ENCODE measurements around the gene SPI1.
A peak's percentile ranks its signal among the peaks of the same experiment; 100 is the strongest.

Gene SPI1

GRCh38 chr11:47366020-47366490 lies 12.3 kb downstream of the SPI1 start:
- Histone ChIP-seq H3K79me1 (ENCODE audit: low read depth, low read length) (no peaks in the 10 kb centered on the region), H2AK5ac (ENCODE audit: low read depth, low read length) (no peak overlapping the region), H3K27me3 (ENCODE audit: control insufficient read depth in 3 of 3, insufficient read depth in 3 of 3, low read depth in 1 of 3, low read length in 3 of 3) (peaks cover 0 to 4% (median 0%) of the 10 kb centered on the region in 3 experiments), H3K14ac (ENCODE audit: low read length) (no peak overlapping the region), H2BK5ac (ENCODE audit: low read length) (no peak overlapping the region), H4K91ac (ENCODE audit: low read depth, low read length, poor library complexity) (no peak overlapping the region), H3K4ac (ENCODE audit: low read length) (no peak overlapping the region), H2BK120ac (ENCODE audit: low read depth, low read length) (no peak overlapping the region), H3K4me2 (ENCODE audit: insufficient read depth, low read length, poor library complexity, severe bottlenecking) (no peak overlapping the region), H3K36me3 (replicated peaks in 1 of 2; ENCODE audit: control insufficient read depth in 2 of 2, insufficient read depth in 2 of 2, low read length in 2 of 2) (no peaks in the 10 kb centered on the region), H3K18ac (ENCODE audit: low read length) (no peak overlapping the region), H3K9me3 (replicated peaks in 1 of 2; ENCODE audit: control insufficient read depth in 2 of 2, insufficient read depth in 1 of 2, low read depth in 1 of 2, low read length in 2 of 2) (no peaks in the 10 kb centered on the region), H2BK15ac (ENCODE audit: low read length) (no peak overlapping the region), H3K27ac (replicated peaks; ENCODE audit: low read length) (no peak overlapping the region), H4K8ac (ENCODE audit: low read depth, low read length) (no peak overlapping the region), H3K9ac (ENCODE audit: low read depth, low read length, poor library complexity) (no peak overlapping the region), H3K4me1 (ENCODE audit: control insufficient read depth in 2 of 2, insufficient read depth in 1 of 2, low read depth in 1 of 2, low read length in 2 of 2) (no peaks in the 10 kb centered on the region), H2BK12ac (ENCODE audit: low read length) (no peak overlapping the region), H3K23ac (ENCODE audit: low read depth, low read length, poor library complexity) (no peak overlapping the region), H2AFZ (ENCODE audit: low read length) (no peak overlapping the region), H3K4me3 (ENCODE audit: low read length in 2 of 2) (no peak overlapping the region)
- no CpG with 5 or more reads among the region's 1 CpG for WGBS, 2 donors (ENCODE audit: extremely low coverage in 2 of 2, insufficient read length in 2 of 2, insufficient replicate concordance in 1 of 2)
- no peak for DNase-seq (ENCODE audit: low spot score)

- WGBS, 2 donors (ENCODE audit: extremely low coverage in 2 of 2, insufficient read length in 2 of 2, insufficient replicate concordance in 1 of 2), result no CpG with 5 or more reads among the region's 13 CpGs
- H3K4me1 ChIP-seq (ENCODE audit: control insufficient read depth in 2 of 2, insufficient read depth in 1 of 2, low read depth in 1 of 2, low read length in 2 of 2), result peaks cover 0 to 2% of the 10 kb centered on the region in 2 donors
- DNase-seq (ENCODE audit: low spot score), result no peak
Measured at GRCh38 chr11:47361419-47361818, 16.9 kb downstream of the SPI1 start.

GRCh38 chr11:47360341-47360740 lies 18.0 kb downstream of the SPI1 start:
- peaks cover 0 to 19% of the 10 kb centered on the region in 2 donors for H3K9me3 ChIP-seq (replicated peaks in 1 of 2; ENCODE audit: control insufficient read depth in 2 of 2, insufficient read depth in 1 of 2, low read depth in 1 of 2, low read length in 2 of 2)
- H4K8ac ChIP-seq (ENCODE audit: low read depth, low read length), result no peak overlapping the region
- no CpG with 5 or more reads among the region's 15 CpGs for WGBS, 2 donors (ENCODE audit: extremely low coverage in 2 of 2, insufficient read length in 2 of 2, insufficient replicate concordance in 1 of 2)

More at GRCh38 chr11:47361419-47361818, 16.9 kb downstream of the SPI1 start:
- Histone ChIP-seq H3K23ac (ENCODE audit: low read depth, low read length, poor library complexity) (no peak overlapping the region), H4K8ac (ENCODE audit: low read depth, low read length) (no peak overlapping the region), H3K4me3 (ENCODE audit: low read length in 2 of 2) (no peak overlapping the region), H2BK15ac (ENCODE audit: low read length) (no peak overlapping the region), H3K27me3 (ENCODE audit: control insufficient read depth in 3 of 3, insufficient read depth in 3 of 3, low read depth in 1 of 3, low read length in 3 of 3) (no peaks in the 10 kb centered on the region), H3K79me1 (ENCODE audit: low read depth, low read length) (no peaks in the 10 kb centered on the region), H2BK5ac (ENCODE audit: low read length) (no peak overlapping the region), H2BK12ac (ENCODE audit: low read length) (no peak overlapping the region), H3K4ac (ENCODE audit: low read length) (no peak overlapping the region), H4K91ac (ENCODE audit: low read depth, low read length, poor library complexity) (no peak overlapping the region), H3K18ac (ENCODE audit: low read length) (no peak overlapping the region), H3K14ac (ENCODE audit: low read length) (no peak overlapping the region), H3K36me3 (replicated peaks in 1 of 2; ENCODE audit: control insufficient read depth in 2 of 2, insufficient read depth in 2 of 2, low read length in 2 of 2) (peaks cover 0 to 3% of the 10 kb centered on the region in 2 donors), H2AK5ac (ENCODE audit: low read depth, low read length) (no peak overlapping the region), H2AFZ (ENCODE audit: low read length) (no peak overlapping the region), H3K4me2 (ENCODE audit: insufficient read depth, low read length, poor library complexity, severe bottlenecking) (no peak overlapping the region), H3K9ac (ENCODE audit: low read depth, low read length, poor library complexity) (no peak overlapping the region), H2BK120ac (ENCODE audit: low read depth, low read length) (no peak overlapping the region), H3K27ac (replicated peaks; ENCODE audit: low read length) (no peak overlapping the region), H3K9me3 (replicated peaks in 1 of 2; ENCODE audit: control insufficient read depth in 2 of 2, insufficient read depth in 1 of 2, low read depth in 1 of 2, low read length in 2 of 2) (peaks cover 0 to 12% of the 10 kb centered on the region in 2 donors)

GRCh38 chr11:47359586-47359985 lies 18.8 kb downstream of the SPI1 start:
- Histone ChIP-seq H3K79me1 (ENCODE audit: low read depth, low read length) (peaks cover 1% of the 10 kb centered on the region), H3K23ac (ENCODE audit: low read depth, low read length, poor library complexity) (no peak overlapping the region), H3K4me2 (ENCODE audit: insufficient read depth, low read length, poor library complexity, severe bottlenecking) (no peak overlapping the region), H3K4me3 (ENCODE audit: low read length in 2 of 2) (no peak overlapping the region), H2BK12ac (ENCODE audit: low read length) (no peak overlapping the region), H2BK5ac (ENCODE audit: low read length) (no peak overlapping the region), H3K4ac (ENCODE audit: low read length) (no peak overlapping the region), H3K4me1 (ENCODE audit: control insufficient read depth in 2 of 2, insufficient read depth in 1 of 2, low read depth in 1 of 2, low read length in 2 of 2) (peaks cover 0 to 5% of the 10 kb centered on the region in 2 donors), H4K91ac (ENCODE audit: low read depth, low read length, poor library complexity) (no peak overlapping the region), H2BK120ac (ENCODE audit: low read depth, low read length) (no peak overlapping the region), H3K9me3 (replicated peaks in 1 of 2; ENCODE audit: control insufficient read depth in 2 of 2, insufficient read depth in 1 of 2, low read depth in 1 of 2, low read length in 2 of 2) (peaks cover 0 to 19% of the 10 kb centered on the region in 2 donors), H3K27me3 (ENCODE audit: control insufficient read depth in 3 of 3, insufficient read depth in 3 of 3, low read depth in 1 of 3, low read length in 3 of 3) (no peaks in the 10 kb centered on the region), H3K14ac (ENCODE audit: low read length) (no peak overlapping the region), H2AFZ (ENCODE audit: low read length) (no peak overlapping the region), H3K18ac (ENCODE audit: low read length) (peak overlapping the region; percentile 35), H3K36me3 (replicated peaks in 1 of 2; ENCODE audit: control insufficient read depth in 2 of 2, insufficient read depth in 2 of 2, low read length in 2 of 2) (peaks cover 0 to 3% of the 10 kb centered on the region in 2 donors), H2AK5ac (ENCODE audit: low read depth, low read length) (peak overlapping the region; percentile 20), H2BK15ac (ENCODE audit: low read length) (peak overlapping the region; percentile 64), H3K27ac (replicated peaks; ENCODE audit: low read length) (no peak overlapping the region), H4K8ac (ENCODE audit: low read depth, low read length) (no peak overlapping the region), H3K9ac (ENCODE audit: low read depth, low read length, poor library complexity) (no peak overlapping the region)
- no peak for DNase-seq (ENCODE audit: low spot score)
- whole genome bisulfite sequencing, 2 donors (ENCODE audit: extremely low coverage in 2 of 2, insufficient read length in 2 of 2, insufficient replicate concordance in 1 of 2), result no CpG with 5 or more reads among the region's 17 CpGs

More at GRCh38 chr11:47360341-47360740, 18.0 kb downstream of the SPI1 start:
- Histone ChIP-seq H2BK12ac (ENCODE audit: low read length) (no peak overlapping the region), H2BK5ac (ENCODE audit: low read length) (no peak overlapping the region), H2AK5ac (ENCODE audit: low read depth, low read length) (peak overlapping the region; percentile 20), H3K27ac (replicated peaks; ENCODE audit: low read length) (no peak overlapping the region), H3K4me1 (ENCODE audit: control insufficient read depth in 2 of 2, insufficient read depth in 1 of 2, low read depth in 1 of 2, low read length in 2 of 2) (peaks cover 0 to 5% of the 10 kb centered on the region in 2 donors), H2BK15ac (ENCODE audit: low read length) (no peak overlapping the region), H3K4ac (ENCODE audit: low read length) (no peak overlapping the region), H3K14ac (ENCODE audit: low read length) (no peak overlapping the region), H3K4me3 (ENCODE audit: low read length in 2 of 2) (no peak overlapping the region), H2BK120ac (ENCODE audit: low read depth, low read length) (no peak overlapping the region), H3K9ac (ENCODE audit: low read depth, low read length, poor library complexity) (no peak overlapping the region), H3K79me1 (ENCODE audit: low read depth, low read length) (peaks cover 1% of the 10 kb centered on the region), H3K36me3 (replicated peaks in 1 of 2; ENCODE audit: control insufficient read depth in 2 of 2, insufficient read depth in 2 of 2, low read length in 2 of 2) (peaks cover 0 to 3% of the 10 kb centered on the region in 2 donors), H3K18ac (ENCODE audit: low read length) (no peak overlapping the region), H2AFZ (ENCODE audit: low read length) (no peak overlapping the region), H3K4me2 (ENCODE audit: insufficient read depth, low read length, poor library complexity, severe bottlenecking) (no peak overlapping the region), H4K91ac (ENCODE audit: low read depth, low read length, poor library complexity) (no peak overlapping the region), H3K27me3 (ENCODE audit: control insufficient read depth in 3 of 3, insufficient read depth in 3 of 3, low read depth in 1 of 3, low read length in 3 of 3) (no peaks in the 10 kb centered on the region), H3K23ac (ENCODE audit: low read depth, low read length, poor library complexity) (no peak overlapping the region)
- DNase-seq (ENCODE audit: low spot score), result no peak
